GM19099 (cell line): ENCODE data around the gene ADNP2.

ENCODE experiments used
- POLR2A ChIP-seq: IDR thresholded peaks from 3 replicates; pipeline ENCODE4 v1.6.1; 2011; ENCODE audit warnings: low read depth; ENCODE audit not compliant: insufficient read length; ENCODE audit errors: extremely low read depth

Gene ADNP2

GRCh38 chr18:80149667-80150066 is 40.6 kb downstream of the ADNP2 start:
- no peak for TF ChIP-seq POLR2A

DNA sequence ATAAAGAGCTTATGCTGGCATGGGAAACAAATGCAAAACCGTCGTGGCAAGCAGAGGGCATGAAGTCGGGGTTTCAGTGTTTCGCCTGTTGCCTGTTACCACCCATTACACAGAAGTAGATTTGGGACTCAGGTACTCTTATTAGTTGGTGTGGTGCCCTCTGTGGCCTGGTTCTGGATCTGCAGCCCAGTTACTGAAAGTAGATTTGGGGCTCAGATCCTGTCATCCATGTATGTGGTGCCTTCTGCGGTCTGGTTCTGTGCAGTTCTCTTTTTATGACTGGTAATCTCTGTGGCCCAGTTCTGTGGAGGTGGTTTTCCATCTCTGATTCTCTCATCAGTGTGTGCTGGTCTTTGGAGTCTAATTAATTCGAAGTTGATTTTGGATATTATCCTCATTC is 45.2 kb downstream of the ADNP2 start:
- no peak for TF ChIP-seq POLR2A

DNA sequence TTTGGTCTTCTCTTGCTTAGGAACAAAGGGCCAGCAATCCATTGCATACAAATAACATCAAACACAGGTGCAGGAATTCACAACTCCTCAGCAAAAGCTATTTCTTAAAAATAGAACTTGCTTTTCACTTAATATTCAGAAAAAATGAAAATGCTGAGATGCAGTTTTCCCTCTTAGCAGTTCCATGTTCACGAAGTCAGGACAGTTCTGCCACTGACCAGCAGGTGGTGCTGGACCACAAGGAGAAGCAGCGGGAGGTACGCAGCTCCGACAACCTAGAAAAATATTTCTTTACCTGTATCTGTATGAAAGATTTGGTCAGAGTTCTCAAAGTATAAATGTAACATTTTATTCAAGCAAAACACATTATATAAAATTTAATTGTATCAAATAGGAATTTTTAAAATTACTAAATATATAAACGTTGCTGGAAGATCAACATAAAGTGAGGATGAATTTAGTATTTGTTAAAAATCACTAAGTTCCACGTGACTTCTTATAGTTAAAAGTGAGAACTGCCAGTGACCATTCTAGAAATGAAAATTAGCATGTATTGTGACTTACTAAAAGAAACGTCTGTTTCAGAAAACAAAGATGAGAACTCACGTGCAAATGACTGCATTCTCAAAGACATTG is 48.8 kb downstream of the ADNP2 start:
- no peak for TF ChIP-seq POLR2A

DNA sequence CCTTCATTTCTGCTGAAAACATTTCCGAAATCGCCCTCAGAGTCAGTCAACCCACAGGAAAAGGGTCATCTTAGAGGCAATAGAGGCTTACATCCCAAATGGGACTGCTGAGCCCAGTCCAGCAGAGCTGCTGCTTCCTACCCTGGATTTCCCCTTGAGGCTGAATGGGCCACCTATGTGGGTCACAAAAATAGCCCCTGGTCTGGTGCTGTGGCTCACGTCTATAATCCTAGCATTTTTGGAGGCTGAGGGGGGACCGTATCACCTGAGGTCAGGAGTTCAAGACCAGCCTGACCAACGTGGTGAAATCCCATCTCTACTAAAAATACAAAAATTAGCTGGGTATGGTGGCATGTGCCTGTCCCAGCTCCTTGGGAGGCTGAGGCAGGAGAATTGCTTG is 49.3 kb downstream of the ADNP2 start:
- no peak for TF ChIP-seq POLR2A

- no peak for TF ChIP-seq POLR2A
Measured at GRCh38 chr18:80159713-80160636, 50.9 kb downstream of the ADNP2 start.

- TF ChIP-seq POLR2A, result no peak
Measured at GRCh38 chr18:80161781-80162417, 52.8 kb downstream of the ADNP2 start.

GRCh38 chr18:80163183-80163582 is 54.1 kb downstream of the ADNP2 start:
- TF ChIP-seq POLR2A, result no peak

DNA sequence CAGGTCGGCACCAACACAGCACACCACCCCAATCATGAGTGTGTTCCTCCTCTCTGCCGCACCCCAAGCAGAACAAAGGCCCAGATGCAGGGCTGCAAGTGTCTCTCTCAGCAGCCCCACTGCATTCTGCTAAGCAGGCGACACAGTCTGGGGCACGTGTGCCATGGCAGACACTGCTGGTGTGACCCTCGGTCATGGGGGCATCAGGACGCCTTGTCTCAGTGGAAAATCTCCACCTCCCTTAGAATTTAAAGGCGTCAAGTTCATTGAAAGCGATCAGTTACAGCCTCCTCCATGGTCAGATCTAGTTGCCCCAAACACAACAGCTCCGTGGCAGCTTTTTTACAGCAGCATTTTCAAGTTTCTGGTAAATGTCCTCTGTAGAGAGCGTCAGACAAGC is 57.2 kb downstream of the ADNP2 start:
- no peak for TF ChIP-seq POLR2A

GRCh38 chr18:80166725-80167124 is 57.7 kb downstream of the ADNP2 start:
- TF ChIP-seq POLR2A, result no peak

- TF ChIP-seq POLR2A, result no peak
Measured at GRCh38 chr18:80167331-80167730, 58.3 kb downstream of the ADNP2 start.

DNA sequence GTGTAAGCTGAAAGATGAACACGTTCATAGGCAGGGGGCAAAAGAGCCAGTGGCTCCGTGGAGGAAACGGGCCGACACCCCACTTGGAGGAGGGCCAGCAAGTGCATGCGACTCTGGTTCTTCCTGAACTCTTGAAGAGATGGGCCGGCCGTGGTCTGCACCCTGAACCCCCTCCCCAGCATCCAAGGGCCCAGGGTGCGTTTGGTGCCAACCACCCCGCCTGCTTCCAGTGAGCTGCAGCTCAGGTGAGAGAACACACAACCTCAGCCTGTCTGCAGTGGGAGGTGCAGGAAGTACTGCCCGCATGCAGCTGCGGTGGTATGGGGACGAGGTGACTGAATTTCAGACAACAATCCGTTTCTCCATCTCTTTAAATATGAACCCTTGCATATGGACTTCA is 58.9 kb downstream of the ADNP2 start:
- TF ChIP-seq POLR2A, result no peak

- no peak for TF ChIP-seq POLR2A
Measured at GRCh38 chr18:80168346-80168745, 59.3 kb downstream of the ADNP2 start.

DNA sequence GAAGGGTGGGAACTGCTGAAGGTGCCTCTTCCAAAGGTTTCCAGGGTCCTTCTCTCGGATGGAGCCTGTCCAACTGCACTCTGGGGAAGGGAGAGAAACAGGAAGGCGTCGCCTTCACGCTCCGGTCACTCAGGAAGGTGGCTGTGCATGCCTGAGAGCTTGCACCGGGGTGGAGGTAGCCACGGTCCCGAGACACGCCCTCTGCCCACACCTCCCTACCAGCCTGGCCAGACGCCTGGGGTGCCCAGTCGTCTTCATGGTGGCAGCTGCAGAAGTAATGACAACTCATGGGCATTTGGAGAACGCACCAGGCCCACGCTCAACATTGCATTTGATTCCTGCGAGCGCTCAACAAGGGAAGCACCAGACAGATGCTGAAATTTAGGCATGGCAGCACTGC is 59.9 kb downstream of the ADNP2 start:
- no peak for TF ChIP-seq POLR2A

- TF ChIP-seq POLR2A, result no peak
Measured at GRCh38 chr18:80169607-80170006, 60.5 kb downstream of the ADNP2 start.

GRCh38 chr18:80170395-80171053 is 61.5 kb downstream of the ADNP2 start:
- no peak for TF ChIP-seq POLR2A
